ENCODE measurements around the gene EPC2.

Gene EPC2

GRCh38 chr2:148719195-148719749, 74.7 kb downstream of the EPC2 start:
- H3K4me3 ChIP-seq (ENCODE audit: low read depth, low read length): no peak overlapping the region
- TF ChIP-seq CTCF (IDR thresholded peaks at IDR 0.05; ENCODE audit: low read depth, low read length): no peak

GRCh38 chr2:148719941-148720436, 75.4 kb downstream of the EPC2 start:
- H3K4me3 ChIP-seq (ENCODE audit: low read depth, low read length): no peak overlapping the region
- no peak for TF ChIP-seq CTCF (IDR thresholded peaks at IDR 0.05; ENCODE audit: low read depth, low read length)

GRCh38 chr2:148720501-148721001, 76.0 kb downstream of the EPC2 start:
- TF ChIP-seq CTCF (IDR thresholded peaks at IDR 0.05; ENCODE audit: low read depth, low read length): no peak

GRCh38 chr2:148721520-148721931, 77.0 kb downstream of the EPC2 start:
- no peak for TF ChIP-seq CTCF (IDR thresholded peaks at IDR 0.05; ENCODE audit: low read depth, low read length)
- no peak overlapping the region for H3K4me3 ChIP-seq (ENCODE audit: low read depth, low read length)

More at GRCh38 chr2:148720501-148721001, 76.0 kb downstream of the EPC2 start:
- no peak overlapping the region for H3K4me3 ChIP-seq (ENCODE audit: low read depth, low read length)

- no peak for TF ChIP-seq CTCF (IDR thresholded peaks at IDR 0.05; ENCODE audit: low read depth, low read length)
- no peak overlapping the region for H3K4me3 ChIP-seq (ENCODE audit: low read depth, low read length)
Measured at GRCh38 chr2:148721991-148722777, 77.6 kb downstream of the EPC2 start.

- no peak overlapping the region for H3K4me3 ChIP-seq (ENCODE audit: low read depth, low read length)
- TF ChIP-seq CTCF (IDR thresholded peaks at IDR 0.05; ENCODE audit: low read depth, low read length): no peak
Measured at GRCh38 chr2:148725564-148725963, 81.0 kb downstream of the EPC2 start.

- H3K4me3 ChIP-seq (ENCODE audit: low read depth, low read length): no peak overlapping the region
- no peak for TF ChIP-seq CTCF (IDR thresholded peaks at IDR 0.05; ENCODE audit: low read depth, low read length)
Measured at GRCh38 chr2:148726228-148726627, 81.7 kb downstream of the EPC2 start.

All from WI38 (cell line).